ENCODE results near the gene WDR45B. TPM values are rescaled to one million over a fixed set of nuclear protein-coding genes. Genes with fewer than 3 reads are reported as not detected.

The WDR45B gene
- total RNA-seq, 4 donors from 2014 or later: 57.3 to 81.4 (median 74.4) TPM

- Histone ChIP-seq H3K4me1 (peaks cover 5 to 13% (median 10%) of the 10 kb centered on the region in 4 donors), H3K27me3 (no peaks in the 10 kb centered on the region), H3K36me3 (peaks cover 14 to 78% (median 69%) of the 10 kb centered on the region in 4 donors), H3K4me3 (no peak overlapping the region), H3K9me3 (no peaks in the 10 kb centered on the region), H3K27ac (replicated peaks in 1 of 4) (no peak overlapping the region)
- no peak for TF ChIP-seq EP300 (IDR thresholded peaks at IDR 0.05)
- no peak for TF ChIP-seq POLR2AphosphoS5 (IDR thresholded peaks at IDR 0.05)
- no peak for TF ChIP-seq POLR2A (IDR thresholded peaks at IDR 0.05; ENCODE audit: low read depth)
- TF ChIP-seq, protein P1, sequence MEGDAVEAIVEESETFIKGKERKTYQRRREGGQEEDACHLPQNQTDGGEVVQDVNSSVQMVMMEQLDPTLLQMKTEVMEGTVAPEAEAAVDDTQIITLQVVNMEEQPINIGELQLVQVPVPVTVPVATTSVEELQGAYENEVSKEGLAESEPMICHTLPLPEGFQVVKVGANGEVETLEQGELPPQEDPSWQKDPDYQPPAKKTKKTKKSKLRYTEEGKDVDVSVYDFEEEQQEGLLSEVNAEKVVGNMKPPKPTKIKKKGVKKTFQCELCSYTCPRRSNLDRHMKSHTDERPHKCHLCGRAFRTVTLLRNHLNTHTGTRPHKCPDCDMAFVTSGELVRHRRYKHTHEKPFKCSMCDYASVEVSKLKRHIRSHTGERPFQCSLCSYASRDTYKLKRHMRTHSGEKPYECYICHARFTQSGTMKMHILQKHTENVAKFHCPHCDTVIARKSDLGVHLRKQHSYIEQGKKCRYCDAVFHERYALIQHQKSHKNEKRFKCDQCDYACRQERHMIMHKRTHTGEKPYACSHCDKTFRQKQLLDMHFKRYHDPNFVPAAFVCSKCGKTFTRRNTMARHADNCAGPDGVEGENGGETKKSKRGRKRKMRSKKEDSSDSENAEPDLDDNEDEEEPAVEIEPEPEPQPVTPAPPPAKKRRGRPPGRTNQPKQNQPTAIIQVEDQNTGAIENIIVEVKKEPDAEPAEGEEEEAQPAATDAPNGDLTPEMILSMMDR (IDR thresholded peaks at IDR 0.05): no peak
- no peak for DNase-seq (ENCODE audit: extremely low spot score)
- intact Hi-C loops (cut with DNase I): no loop called here
- WGBS: 83% methylated on average over 11 of the region's 16 CpGs
Measured at GRCh38 chr17:82605939-82606600, 42.2 kb downstream of the WDR45B start.

- Histone ChIP-seq H3K27me3 (no peaks in the 10 kb centered on the region), H3K36me3 (peaks cover 16 to 78% (median 65%) of the 10 kb centered on the region in 4 donors), H3K4me1 (peaks cover 5 to 13% (median 9%) of the 10 kb centered on the region in 4 donors), H3K9me3 (no peaks in the 10 kb centered on the region), H3K4me3 (no peak overlapping the region), H3K27ac (replicated peaks in 1 of 4) (no peak overlapping the region)
- intact Hi-C loops (cut with DNase I): no loop called here
- TF ChIP-seq POLR2A (IDR thresholded peaks at IDR 0.05; ENCODE audit: low read depth): no peak
- no peak for TF ChIP-seq EP300 (IDR thresholded peaks at IDR 0.05)
- TF ChIP-seq, protein P1 (IDR thresholded peaks at IDR 0.05): no peak
- TF ChIP-seq POLR2AphosphoS5 (IDR thresholded peaks at IDR 0.05): no peak
- 96% methylated on average over 7 of the region's 7 CpGs for WGBS
- no peak for DNase-seq (ENCODE audit: extremely low spot score)
Measured at GRCh38 chr17:82604532-82604931, 43.7 kb downstream of the WDR45B start.

DNA sequence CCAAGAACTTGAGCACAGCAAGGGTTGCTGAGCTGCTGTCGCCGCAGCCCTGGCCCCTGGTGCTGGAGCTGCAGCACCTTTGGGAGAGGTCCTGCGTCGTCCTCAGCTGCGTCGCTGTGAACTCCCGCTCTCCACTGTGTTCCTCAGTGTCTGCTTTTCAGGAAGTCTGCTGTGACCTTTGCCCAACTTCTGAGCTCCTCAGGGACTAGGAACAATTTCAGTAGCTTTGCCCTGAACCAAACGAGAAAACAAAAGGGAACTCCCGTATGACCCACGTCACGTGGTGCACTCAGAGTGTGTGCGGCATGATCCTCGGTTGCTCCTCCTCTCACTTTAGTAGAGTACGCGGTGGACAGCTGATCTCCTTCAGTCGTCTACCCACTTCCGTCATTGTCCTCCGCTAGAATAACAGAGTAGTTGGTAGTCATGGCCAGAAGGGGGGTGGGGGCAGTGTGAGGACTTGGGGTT lies 44.2 kb downstream of the WDR45B start:
- no peak overlapping the region for H3K4me3 ChIP-seq
- no peak for DNase-seq (ENCODE audit: extremely low spot score)
- peaks cover 16 to 78% (median 65%) of the 10 kb centered on the region in 4 donors for H3K36me3 ChIP-seq
- no peaks in the 10 kb centered on the region for H3K9me3 ChIP-seq
- intact Hi-C loops (cut with DNase I): no loop called here
- TF ChIP-seq EP300 (IDR thresholded peaks at IDR 0.05) (no peak), POLR2AphosphoS5 (IDR thresholded peaks at IDR 0.05) (peak; percentile 30 to 68)
- H3K4me1 ChIP-seq: peaks cover 5 to 13% (median 9%) of the 10 kb centered on the region in 4 donors
- H3K27me3 ChIP-seq: no peaks in the 10 kb centered on the region
- peak overlapping the region; percentile 5 to 31 (median 24) for H3K27ac ChIP-seq (replicated peaks in 1 of 4)
- WGBS: 61% methylated on average over 18 of the region's 18 CpGs

DNA sequence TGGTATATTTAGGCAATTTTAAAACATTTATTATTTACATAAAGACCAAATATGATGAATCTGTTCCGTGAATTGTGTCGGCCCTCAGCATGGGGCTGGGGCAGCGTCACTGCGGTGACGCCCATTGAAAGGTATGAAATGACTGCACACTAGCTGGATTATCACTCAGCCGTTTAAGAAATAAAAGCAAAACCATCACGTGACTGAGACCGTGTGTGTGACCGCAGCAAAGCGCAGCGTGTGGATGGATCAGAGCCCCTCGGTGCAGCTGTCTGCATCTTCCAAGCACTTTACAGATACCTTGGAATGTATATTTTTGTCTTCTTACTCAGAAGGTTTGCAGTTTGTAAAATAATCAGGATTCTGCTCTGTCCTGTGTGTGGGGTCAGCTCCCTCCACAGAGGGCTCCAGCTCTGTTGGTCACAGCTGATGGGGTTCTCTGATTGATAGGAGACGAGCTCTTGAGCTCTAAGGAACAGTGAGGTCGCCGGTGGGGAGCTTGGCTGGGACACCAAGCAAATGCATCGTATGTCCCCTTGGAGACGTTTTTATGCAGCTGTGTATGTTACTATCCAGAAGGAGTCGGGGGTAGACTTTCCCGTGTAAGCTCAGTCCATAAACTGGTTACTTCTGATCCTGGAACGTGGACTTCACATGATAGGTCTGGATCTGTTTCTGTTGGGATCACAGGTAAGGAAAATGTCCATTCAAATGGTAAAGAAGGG lies 45.1 kb downstream of the WDR45B start:
- H3K27ac ChIP-seq (replicated peaks in 1 of 4): no peak overlapping the region
- DNase-seq (ENCODE audit: extremely low spot score): no peak
- peaks cover 5 to 13% (median 9%) of the 10 kb centered on the region in 4 donors for H3K4me1 ChIP-seq
- H3K36me3 ChIP-seq: peaks cover 16 to 84% (median 68%) of the 10 kb centered on the region in 4 donors
- H3K27me3 ChIP-seq: no peaks in the 10 kb centered on the region
- intact Hi-C loops (cut with DNase I): no loop called here
- 79% methylated on average over 20 of the region's 20 CpGs for WGBS
- H3K9me3 ChIP-seq: no peaks in the 10 kb centered on the region
- TF ChIP-seq, protein P1 (IDR thresholded peaks at IDR 0.05): no peak
- TF ChIP-seq POLR2AphosphoS5 (IDR thresholded peaks at IDR 0.05): no peak
- no peak for TF ChIP-seq POLR2A (IDR thresholded peaks at IDR 0.05; ENCODE audit: low read depth)
- no peak for TF ChIP-seq EP300 (IDR thresholded peaks at IDR 0.05)
- H3K4me3 ChIP-seq: no peak overlapping the region

- intact Hi-C loops (cut with DNase I): no loop called here
- no peak for DNase-seq (ENCODE audit: extremely low spot score)
- Histone ChIP-seq H3K36me3 (peaks cover 16 to 90% (median 68%) of the 10 kb centered on the region in 4 donors), H3K4me1 (peaks cover 5 to 13% (median 9%) of the 10 kb centered on the region in 4 donors), H3K27me3 (no peaks in the 10 kb centered on the region), H3K4me3 (no peak overlapping the region), H3K9me3 (no peaks in the 10 kb centered on the region), H3K27ac (replicated peaks in 1 of 4) (no peak overlapping the region)
- 77% methylated on average over 21 of the region's 21 CpGs for WGBS
- TF ChIP-seq, protein P1 (IDR thresholded peaks at IDR 0.05): no peak
- TF ChIP-seq EP300 (IDR thresholded peaks at IDR 0.05): no peak
- TF ChIP-seq POLR2AphosphoS5 (IDR thresholded peaks at IDR 0.05): no peak
- TF ChIP-seq POLR2A (IDR thresholded peaks at IDR 0.05; ENCODE audit: low read depth): no peak
Measured at GRCh38 chr17:82602487-82602886, 45.8 kb downstream of the WDR45B start.

All from esophagus muscularis mucosa (tissue), 4 donors.